Measurements from ENCODE around the gene PLEKHG4. TPM values are rescaled to one million over a fixed set of nuclear protein-coding genes. Genes with fewer than 3 reads are reported as not detected.

PLEKHG4 gene
- total RNA-seq, 1 donor from 2014 or later = 3.7 TPM

GRCh38 chr16:67252609-67253497 lies 26.5 kb upstream of the PLEKHG4 start:
- no peak for DNase-seq (ENCODE audit: low spot score in 2 of 2)
- Histone ChIP-seq H3K4me1 (peaks cover 10 to 15% of the 10 kb centered on the region in 2 donors), H3K36me3 (no peaks in the 10 kb centered on the region), H3K9me3 (no peaks in the 10 kb centered on the region), H3K27ac (no peak overlapping the region), H3K4me3 (no peak overlapping the region), H3K27me3 (peaks cover 6% of the 10 kb centered on the region)
- TF ChIP-seq CTCF (IDR thresholded peaks at IDR 0.05) = no peak
- intact Hi-C loops (cut with DNase I) = no loop called here

GRCh38 chr16:67254801-67255552 lies 24.4 kb upstream of the PLEKHG4 start:
- Histone ChIP-seq H3K4me1 (no peaks in the 10 kb centered on the region), H3K9me3 (no peaks in the 10 kb centered on the region), H3K36me3 (no peaks in the 10 kb centered on the region), H3K27me3 (no peaks in the 10 kb centered on the region), H3K27ac (no peak overlapping the region), H3K4me3 (no peak overlapping the region)
- no peak for DNase-seq (ENCODE audit: low spot score in 2 of 2)
- intact Hi-C loops (cut with DNase I) = no loop called here
- no peak for TF ChIP-seq CTCF (IDR thresholded peaks at IDR 0.05)

- Histone ChIP-seq H3K4me3 (no peak overlapping the region), H3K9me3 (no peaks in the 10 kb centered on the region), H3K27ac (no peak overlapping the region), H3K36me3 (no peaks in the 10 kb centered on the region), H3K4me1 (no peaks in the 10 kb centered on the region), H3K27me3 (no peaks in the 10 kb centered on the region)
- intact Hi-C loops (cut with DNase I) = no loop called here
- no peak for DNase-seq (ENCODE audit: low spot score in 2 of 2)
- TF ChIP-seq CTCF (IDR thresholded peaks at IDR 0.05) = no peak
Measured at GRCh38 chr16:67255553-67256221, 23.6 kb upstream of the PLEKHG4 start.

- Histone ChIP-seq H3K36me3 (no peaks in the 10 kb centered on the region), H3K4me3 (no peak overlapping the region), H3K9me3 (no peaks in the 10 kb centered on the region), H3K27ac (no peak overlapping the region), H3K4me1 (no peaks in the 10 kb centered on the region), H3K27me3 (no peaks in the 10 kb centered on the region)
- intact Hi-C loops (cut with DNase I) = no loop called here
- DNase-seq (ENCODE audit: low spot score in 2 of 2) = no peak
- no peak for TF ChIP-seq CTCF (IDR thresholded peaks at IDR 0.05)
Measured at GRCh38 chr16:67256701-67257230, 22.6 kb upstream of the PLEKHG4 start.

- Histone ChIP-seq H3K9me3 (no peaks in the 10 kb centered on the region), H3K4me1 (no peaks in the 10 kb centered on the region), H3K4me3 (no peak overlapping the region), H3K27ac (no peak overlapping the region), H3K36me3 (no peaks in the 10 kb centered on the region), H3K27me3 (no peaks in the 10 kb centered on the region)
- DNase-seq (ENCODE audit: low spot score in 2 of 2) = no peak
- no peak for TF ChIP-seq CTCF (IDR thresholded peaks at IDR 0.05)
- intact Hi-C loops (cut with DNase I) = no loop called here
Measured at GRCh38 chr16:67257486-67258160, 21.7 kb upstream of the PLEKHG4 start.
